Kidney epithelial cell (primary cell): ENCODE data around the gene ATP5F1B. TPM values are rescaled to one million over a fixed set of nuclear protein-coding genes. Genes with fewer than 3 reads are reported as not detected.

ENCODE experiments used
- DNase-seq: peaks from one replicate; pipeline ENCODE4 v3.0.0-alpha.2; 2010; ENCODE audit warnings: low read depth
- H3K27me3 ChIP-seq: 2 replicates; pipeline ENCODE4 v1.6.0; 2011; ENCODE audit warnings: low read length; ENCODE audit not compliant: control insufficient read depth, insufficient read depth
- H3K36me3 ChIP-seq: 2 replicates; pipeline ENCODE4 v1.5.1; 2011; ENCODE audit warnings: low read length; ENCODE audit not compliant: control insufficient read depth, insufficient read depth
- H3K4me3 ChIP-seq: 2 replicates; pipeline ENCODE4 v1.5.1; 2011; ENCODE audit warnings: low read depth, mild to moderate bottlenecking, control low read depth, low read length
- CTCF ChIP-seq: IDR thresholded peaks from 2 replicates; pipeline ENCODE4 v1.5.1; 2011; ENCODE audit warnings: mild to moderate bottlenecking, moderate library complexity, low read length, control low read depth, inconsistent platforms; ENCODE audit not compliant: insufficient read depth, poor library complexity, severe bottlenecking
- total RNA-seq: library from RNA; depleted of rRNA; stranded (reverse); fragments of >200 nt; gene quantifications from 2 replicates; pipeline ENCODE4 v1.2.3, GENCODE V29; 2015

ATP5F1B gene
- total RNA-seq, 1 donor from 2014 or later, result 419 TPM

GRCh38 chr12:56684745-56685359, 39.1 kb upstream of the ATP5F1B start:
- H3K4me3 ChIP-seq, result peak overlapping the region; percentile 99
- no peaks in the 10 kb centered on the region for H3K36me3 ChIP-seq
- no peak for DNase-seq
- TF ChIP-seq CTCF, result no peak
- H3K27me3 ChIP-seq, result no peaks in the 10 kb centered on the region

DNA sequence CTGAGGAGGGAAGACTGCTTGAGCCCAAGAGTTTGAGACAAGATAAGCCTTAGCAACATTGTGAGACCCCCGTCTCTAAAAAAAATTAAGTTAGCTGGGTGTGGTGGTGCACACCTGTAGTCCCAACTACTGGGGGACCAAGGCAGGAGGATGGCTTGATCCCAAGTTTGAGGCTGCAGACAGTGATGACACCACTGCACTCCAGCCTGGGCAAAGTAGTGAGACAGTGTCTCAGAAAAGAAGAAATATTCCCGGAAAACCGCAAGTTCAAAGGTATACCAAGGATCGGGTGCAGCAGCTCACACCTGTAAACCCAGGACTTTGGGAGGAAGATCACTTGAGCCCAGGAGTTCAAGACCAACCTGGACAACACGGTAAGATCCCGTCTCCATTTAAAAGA, 36.5 kb upstream of the ATP5F1B start:
- Histone ChIP-seq H3K27me3 (no peaks in the 10 kb centered on the region), H3K36me3 (no peaks in the 10 kb centered on the region), H3K4me3 (no peak overlapping the region)
- no peak for DNase-seq
- TF ChIP-seq CTCF, result no peak

- Histone ChIP-seq H3K36me3 (no peaks in the 10 kb centered on the region), H3K4me3 (no peak overlapping the region), H3K27me3 (no peaks in the 10 kb centered on the region)
- DNase-seq, result no peak
- no peak for TF ChIP-seq CTCF
Measured at GRCh38 chr12:56679883-56680575, 34.2 kb upstream of the ATP5F1B start.

DNA sequence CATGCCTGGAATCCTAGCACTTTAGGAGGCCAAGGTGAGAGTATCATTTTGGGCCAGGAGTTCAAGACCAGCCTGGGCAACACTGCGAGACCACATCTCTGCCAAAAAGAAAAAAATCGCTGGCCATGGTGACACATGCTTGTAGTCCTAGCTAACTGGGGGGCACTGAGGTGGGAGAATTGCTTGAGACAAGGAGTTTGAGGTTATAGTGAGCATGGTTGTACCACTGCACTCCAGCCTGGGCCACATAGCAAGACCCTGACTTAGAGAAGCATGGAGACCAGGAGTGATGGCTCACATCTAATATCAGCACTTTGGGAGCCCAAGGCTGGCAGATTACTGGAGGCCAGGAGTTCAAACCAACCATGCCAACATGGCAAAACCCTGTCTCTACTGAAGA, 33.1 kb upstream of the ATP5F1B start:
- no peak for TF ChIP-seq CTCF
- no peak for DNase-seq
- H3K27me3 ChIP-seq, result no peaks in the 10 kb centered on the region
- no peaks in the 10 kb centered on the region for H3K36me3 ChIP-seq
- H3K4me3 ChIP-seq, result no peak overlapping the region

- no peak for TF ChIP-seq CTCF
- DNase-seq, result no peak
- H3K4me3 ChIP-seq, result no peak overlapping the region
- H3K36me3 ChIP-seq, result no peaks in the 10 kb centered on the region
- no peaks in the 10 kb centered on the region for H3K27me3 ChIP-seq
Measured at GRCh38 chr12:56677680-56678079, 31.9 kb upstream of the ATP5F1B start.
